GM19463 (cell line): ENCODE measurements around the gene CRACR2A.

ENCODE experiments used
- ATAC-seq: cut with Tn5 transposase; IDR thresholded peaks from one replicate; pipeline ENCODE4 v1.9.1; 2021; ENCODE audit warnings: mild to moderate bottlenecking, moderate library complexity; ENCODE audit not compliant: unreplicated experiment

CRACR2A gene

DNA sequence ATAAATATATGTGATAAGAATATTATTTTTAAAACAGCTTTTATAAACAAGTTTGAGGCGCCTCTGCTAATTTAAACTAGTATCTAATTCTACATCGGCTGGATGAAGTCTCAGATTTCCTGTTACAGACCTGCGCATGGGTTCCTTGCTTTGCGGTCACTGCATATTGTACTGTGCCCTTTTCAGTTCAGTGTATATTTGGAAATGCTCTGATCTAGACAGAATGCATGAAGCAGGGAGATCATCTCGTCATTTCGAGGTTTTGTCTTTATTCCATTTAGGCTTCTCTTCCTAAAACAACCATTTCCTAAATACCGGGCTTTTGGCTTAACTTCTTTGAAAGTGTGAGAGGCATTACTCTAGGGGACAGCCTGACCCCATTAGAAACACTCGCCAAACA lies 25.6 kb downstream of the CRACR2A start:
- no peak for ATAC-seq

DNA sequence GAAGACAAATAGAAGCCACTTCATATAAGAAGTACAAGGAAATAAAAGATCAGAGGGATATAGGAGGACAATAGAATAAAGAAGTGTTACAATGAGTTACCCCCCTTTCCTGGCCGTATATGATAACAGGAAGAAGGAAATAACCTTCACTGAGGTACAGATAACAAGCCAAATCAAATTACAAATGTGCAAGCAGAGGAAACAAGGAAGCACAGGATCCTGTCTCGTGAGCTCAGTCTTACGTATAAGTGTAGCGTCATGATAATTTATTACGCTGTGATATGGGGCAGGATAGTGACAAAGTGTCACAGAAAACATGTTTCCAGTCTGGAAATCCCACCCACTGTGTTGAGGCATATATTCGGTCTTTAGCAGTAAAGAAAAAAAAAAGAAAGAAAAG lies 26.5 kb downstream of the CRACR2A start:
- no peak for ATAC-seq

DNA sequence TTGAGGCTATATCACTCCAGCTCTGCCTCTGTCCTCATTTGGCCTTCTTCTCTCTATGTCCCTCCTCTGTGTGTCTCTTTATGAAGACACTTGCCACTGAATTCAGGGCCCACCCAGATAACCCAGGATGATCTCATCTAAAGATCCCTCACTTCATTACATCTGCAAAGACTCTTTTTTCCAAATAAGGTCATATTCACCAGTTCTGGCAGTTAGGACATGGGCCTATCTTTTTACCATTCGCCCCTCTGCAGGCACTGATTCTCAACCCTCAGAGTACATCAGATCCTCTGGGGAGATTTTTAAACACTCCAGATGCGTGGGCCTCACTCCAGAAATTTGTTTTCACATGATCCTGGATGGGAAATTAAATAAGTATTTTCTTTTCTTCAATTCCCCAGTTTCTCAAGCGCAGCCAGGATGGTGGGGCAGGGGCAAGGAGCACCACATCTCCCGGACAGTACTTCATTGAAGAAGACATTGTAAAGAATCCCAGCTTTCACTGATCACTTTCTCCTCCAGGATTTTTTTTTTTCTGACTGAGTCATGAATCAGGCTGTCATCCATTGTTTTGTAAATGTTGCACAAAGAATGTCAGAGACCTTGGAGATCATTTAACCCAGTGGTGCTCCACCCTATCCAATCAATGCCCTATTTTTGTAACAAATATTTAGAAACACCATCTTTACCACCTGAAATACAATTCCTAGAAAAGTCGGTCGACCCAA lies 27.4 kb downstream of the CRACR2A start:
- ATAC-seq: no peak

DNA sequence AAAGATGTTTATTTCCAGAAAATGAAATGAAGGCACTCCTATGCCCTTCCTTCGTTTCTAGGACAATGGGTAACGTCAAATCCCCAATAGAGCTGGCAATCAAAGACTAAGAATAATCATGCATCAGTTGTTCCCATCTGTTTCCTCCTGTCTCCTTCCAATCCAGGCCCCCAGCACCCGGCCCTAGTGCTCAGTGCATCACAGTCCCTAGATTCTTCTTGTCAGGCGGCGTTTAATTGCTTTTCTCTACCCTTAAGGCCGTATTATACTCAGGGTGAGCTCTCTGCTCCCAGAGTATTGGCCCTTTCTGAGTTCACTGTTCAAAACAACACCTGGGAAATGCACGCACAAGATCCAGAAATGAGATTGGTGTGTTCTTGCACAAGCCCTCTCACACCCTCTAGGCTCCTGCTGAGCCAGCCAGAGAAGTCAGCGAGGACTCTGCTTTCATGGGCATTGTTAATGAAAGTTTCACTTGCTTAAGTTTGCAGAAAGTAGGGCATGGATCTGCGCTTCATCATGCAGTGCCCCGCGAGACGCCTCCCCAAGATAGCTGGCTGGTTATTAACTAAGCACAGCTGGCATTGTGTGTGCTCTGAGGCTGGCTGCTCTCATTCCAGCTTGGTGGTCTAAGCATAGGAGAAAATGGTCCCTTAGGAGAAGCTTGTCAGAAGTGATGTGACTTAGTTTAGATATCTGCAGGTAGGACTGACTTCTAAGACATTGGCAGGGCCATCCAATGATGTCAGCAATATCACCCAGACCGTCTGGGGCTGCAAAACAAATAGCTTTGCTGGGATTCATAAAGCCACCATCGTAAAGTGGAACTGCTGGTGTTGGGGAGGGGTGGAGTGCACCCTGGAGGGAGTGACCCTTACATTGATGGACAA lies 28.7 kb downstream of the CRACR2A start:
- ATAC-seq: no peak

DNA sequence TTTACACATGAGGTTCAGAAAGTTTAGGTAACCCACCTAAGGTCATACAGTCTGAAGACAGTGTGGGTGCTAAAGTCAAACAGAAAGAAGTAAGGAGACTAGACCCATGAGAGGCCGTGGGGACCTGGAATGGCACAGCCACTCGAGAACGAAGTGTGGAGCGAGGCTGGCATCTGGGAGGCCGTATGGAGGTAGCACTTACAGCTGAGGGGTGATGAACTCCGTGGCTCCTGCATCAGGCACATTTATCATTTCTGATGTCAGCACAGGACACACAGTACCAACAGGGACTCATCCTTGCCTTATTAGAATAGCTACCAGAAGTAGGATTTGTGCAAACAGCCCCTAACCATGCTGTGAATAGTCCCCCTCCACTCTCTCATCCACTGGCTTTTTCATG lies 30.5 kb downstream of the CRACR2A start:
- ATAC-seq: no peak

DNA sequence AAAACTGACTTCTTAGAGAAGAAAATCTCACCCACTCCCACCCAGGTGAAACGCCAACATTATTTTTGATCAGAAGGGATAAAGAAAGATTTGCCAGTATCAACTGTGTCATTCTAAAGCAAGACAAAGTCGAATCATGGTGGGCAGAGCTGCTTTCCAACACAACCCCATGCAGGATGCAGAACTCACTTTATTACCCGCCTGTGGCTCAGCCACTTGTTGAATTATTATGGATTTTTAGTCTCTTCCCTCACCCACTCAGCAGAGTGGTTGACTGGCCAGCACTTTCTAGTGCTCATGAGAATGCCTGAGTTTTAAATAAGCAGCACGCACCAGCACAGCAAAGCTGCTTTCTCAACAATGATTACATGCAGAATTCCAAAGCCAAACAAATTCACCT lies 32.1 kb downstream of the CRACR2A start:
- ATAC-seq: no peak

DNA sequence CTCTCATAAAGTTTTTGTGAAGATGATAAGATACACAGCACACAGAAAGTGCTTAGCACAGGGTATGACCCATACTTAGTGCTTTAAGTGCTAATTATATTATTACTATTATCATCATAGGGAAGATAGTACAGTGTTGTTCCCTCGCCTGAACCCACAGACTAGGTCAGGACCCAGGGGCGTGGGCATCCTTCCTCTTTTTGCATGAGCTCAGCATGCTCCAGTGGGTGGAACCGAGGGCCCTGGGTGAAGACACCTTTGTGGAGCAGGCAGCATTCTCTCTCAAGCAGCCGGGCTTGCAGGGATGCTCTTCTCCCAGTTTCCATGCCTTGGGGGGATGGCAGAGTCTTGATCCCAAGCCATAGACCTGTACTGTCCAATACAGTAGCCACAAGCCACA lies 34.8 kb downstream of the CRACR2A start:
- no peak for ATAC-seq

DNA sequence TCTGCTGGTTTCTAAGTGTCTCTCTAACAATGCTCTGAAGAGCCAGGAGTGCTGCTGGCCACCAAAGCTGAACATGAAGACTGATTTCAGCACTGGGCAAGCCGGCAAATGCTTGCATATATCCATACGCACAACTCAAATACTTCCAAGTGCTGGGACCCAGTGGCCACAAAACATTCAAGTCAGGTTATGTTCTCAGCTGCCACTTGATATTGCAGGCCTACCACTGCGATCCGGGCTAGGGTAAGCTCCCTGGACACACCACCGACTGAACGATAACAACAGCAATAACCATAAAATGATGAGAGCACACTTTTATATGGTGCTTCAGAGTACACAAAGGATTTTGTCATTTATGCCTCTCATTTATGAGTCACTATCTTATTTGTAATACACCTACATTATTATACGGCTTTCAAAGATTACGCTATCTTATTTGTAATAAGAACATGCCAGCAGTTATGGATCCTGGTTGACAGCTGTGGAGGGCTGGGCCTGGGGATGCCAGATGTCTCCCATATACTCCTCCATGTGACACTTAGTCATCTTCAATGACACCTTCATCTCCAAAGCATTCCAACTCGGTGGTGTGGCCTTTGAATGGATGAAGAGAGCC lies 35.5 kb downstream of the CRACR2A start:
- ATAC-seq: no peak

DNA sequence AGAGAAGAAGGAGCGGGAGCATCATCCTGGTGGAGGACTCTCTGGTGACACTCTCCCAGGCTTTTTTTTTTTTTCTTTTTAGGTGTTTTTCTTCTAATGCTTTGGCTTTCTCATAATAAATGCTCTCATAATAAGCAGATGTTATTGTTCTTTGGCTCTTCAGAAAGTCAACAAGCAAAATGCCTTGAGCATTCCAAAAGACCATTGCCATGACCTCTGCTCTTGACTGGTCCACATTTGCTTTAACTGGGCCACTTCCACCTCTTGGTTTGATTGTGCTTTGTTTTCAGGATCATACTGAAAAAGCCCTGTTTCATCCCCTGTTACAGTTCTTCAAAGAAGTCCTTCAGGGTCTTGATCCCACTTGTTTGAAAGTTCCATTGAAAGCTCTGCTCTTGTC lies 36.9 kb downstream of the CRACR2A start:
- no peak for ATAC-seq

DNA sequence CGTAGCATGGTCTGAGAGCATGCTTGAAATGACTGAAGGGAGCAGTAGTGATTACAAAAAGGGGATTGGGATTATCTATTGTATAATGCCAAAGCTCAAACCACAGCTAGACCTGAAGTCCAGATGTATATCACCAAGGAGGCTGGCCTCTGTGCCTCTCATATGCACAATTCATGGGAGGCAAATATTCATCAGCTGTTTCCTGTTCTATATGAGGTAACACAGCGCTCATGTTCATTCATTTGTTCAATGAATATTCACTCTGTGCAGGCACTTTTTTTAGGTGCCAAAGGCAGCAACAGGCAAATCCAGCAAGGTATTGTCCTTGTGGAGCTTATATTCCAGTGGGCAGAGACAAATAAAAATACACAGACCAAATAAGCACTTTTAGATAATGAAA lies 39.0 kb downstream of the CRACR2A start:
- no peak for ATAC-seq

DNA sequence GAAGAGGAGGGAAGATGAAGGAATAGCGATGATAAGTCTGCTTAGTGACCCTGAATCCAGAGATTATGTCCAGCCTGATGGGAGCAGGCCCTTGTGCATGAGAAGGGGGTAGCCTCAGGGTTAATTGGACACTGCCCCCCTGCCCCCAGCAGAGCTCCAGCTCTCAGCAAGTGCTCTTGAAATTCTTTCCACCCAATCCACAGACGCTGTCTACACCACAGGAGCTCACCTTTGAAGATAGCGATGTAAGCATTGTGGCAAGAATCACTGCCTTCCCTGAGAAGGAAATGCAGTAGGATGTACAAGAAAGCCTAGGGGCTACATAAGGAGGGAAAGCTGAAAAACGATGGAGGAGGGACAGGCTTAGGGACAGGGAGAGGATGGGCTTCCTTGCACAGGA lies 39.4 kb downstream of the CRACR2A start:
- ATAC-seq: no peak

DNA sequence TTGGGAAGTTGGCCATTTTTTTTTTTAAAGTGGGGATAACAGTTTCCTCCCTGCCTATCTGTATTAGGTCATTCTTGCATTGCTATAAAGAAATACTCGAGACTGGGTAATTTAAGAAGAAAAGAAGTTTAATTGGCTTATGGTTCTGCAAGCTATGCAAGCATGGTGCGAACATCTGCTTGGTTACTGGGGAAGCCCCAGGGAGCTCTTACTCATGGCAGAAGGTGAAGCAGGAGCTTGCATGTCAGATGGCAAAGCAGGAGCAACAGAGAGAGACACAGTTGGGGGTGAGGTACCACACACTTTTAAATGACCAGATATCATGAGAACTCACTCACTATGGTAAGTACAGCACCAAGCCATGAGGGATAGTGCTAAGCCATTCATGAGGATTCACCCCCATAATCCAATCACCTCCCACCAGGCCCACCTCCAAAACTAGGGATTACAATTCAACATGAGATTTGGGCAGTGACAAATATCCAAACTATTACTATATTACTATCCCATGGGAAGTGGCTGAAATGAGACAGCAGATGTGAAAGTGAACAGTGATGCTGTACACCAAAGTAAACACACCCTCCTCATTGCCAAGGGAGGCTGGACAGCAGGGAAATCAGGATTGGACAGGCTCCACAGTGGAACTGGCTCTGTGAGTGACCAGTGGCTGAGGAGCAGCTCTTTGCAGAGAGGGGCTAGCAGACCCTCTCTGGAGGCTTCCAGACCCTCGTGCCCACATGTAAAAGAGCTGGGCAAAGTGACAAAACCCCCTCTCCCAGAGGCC lies 40.5 kb downstream of the CRACR2A start:
- no peak for ATAC-seq

DNA sequence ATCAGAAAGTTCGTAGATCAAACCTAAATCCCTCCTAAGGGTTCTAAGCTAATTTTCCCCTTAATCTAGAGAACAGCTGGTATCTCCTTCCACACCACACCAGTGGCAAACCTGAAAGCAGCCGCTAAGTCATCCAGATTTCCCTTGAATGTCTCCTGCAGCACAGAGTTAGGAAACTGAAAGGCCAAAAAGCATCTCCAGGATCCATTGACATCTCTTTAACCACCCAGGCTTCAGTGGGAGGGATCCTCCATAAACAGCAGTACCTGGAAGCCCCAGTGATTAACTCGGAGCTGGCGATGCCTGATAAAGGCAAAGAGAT lies 47.6 kb downstream of the CRACR2A start:
- no peak for ATAC-seq

DNA sequence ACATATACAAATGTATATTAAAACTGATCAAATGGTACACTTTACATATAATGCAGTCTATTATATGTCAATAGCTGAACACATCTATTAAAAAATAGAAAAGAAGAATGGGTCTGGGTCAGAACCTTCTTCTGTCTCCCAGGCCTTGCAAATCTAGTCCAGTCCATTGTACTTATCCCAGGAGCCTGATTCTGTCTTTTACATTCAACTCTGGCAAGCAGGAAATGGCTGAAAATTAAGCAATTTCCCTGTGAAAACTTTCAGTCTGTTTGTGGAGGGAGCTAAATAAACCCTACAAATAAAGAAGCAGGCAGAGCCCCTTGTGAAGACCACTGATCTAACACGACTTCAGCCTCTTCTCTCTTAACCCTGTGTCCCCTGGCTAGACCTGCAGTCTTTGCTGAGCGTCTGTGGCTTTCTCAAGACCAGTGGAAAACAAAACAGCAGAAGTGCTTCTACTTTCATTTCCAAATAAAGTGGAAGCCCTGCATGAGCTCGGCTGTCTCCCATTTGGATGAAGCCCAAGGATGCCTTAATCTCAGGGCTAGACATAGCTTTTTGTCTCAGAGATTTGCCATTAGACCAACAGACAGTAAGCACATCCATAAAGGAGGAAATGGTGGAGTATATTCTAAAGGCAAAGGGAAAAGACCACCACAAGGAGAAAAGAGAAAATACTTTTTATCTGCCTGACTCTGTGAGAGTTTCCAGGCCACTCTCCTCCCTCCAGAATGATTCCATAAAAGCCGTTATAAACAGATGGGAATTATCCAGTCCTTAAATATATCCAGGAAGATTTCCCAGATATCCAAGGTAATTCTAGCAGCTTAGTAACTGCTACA lies 48.2 kb downstream of the CRACR2A start:
- ATAC-seq: no peak

DNA sequence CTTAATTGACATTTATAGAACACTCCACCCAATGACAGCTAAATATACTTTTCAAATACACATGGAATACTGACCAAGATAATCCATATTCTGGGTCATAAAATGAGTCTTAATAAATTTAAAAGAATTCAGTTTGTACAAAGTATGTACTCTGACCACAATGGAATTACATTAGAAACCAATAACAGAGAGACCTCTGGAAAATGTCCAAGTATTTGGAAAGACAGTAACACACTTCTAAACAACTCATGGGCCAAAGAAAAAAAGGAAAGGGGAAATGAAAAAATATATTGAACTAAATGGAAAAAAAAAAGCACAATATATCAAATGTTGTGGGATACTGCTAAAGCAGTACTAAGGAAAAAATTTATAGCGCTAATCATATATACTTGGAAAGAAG lies 52.0 kb downstream of the CRACR2A start:
- ATAC-seq: no peak

DNA sequence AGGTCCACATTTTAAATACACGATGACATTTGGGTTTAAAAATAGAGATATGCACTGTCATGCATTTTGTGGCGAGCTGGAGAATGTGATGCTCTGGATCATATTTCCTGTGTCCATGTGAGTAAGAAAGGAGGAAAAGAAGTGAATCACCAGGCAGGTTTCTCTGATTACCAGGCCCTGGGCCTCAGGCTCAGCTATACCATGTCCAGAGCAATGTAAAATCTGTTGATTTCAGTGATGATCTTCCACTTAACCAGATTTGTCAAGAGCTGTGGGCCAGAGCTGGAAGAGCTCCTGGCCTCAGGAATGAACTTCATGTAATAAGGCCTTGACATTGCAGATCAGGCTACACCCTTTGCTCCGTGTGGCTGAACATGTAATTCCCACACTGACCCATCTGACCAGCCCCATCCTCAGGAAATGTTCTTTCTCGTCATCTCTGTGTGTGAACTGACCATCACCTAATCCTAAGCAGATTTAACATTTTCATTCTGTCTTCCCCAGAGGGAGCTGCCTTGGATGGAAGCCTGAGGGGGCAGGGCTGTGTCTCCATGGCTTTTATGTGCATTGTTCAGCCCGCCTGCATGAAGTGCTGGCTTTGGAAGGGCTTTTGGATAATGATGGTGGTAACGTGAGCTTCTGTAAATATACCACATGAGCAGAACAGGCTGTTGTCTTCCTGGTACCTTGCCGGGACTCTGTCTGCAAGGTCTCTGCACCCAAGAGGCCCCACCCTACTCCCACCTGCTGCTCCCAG lies 54.5 kb downstream of the CRACR2A start:
- ATAC-seq: no peak

DNA sequence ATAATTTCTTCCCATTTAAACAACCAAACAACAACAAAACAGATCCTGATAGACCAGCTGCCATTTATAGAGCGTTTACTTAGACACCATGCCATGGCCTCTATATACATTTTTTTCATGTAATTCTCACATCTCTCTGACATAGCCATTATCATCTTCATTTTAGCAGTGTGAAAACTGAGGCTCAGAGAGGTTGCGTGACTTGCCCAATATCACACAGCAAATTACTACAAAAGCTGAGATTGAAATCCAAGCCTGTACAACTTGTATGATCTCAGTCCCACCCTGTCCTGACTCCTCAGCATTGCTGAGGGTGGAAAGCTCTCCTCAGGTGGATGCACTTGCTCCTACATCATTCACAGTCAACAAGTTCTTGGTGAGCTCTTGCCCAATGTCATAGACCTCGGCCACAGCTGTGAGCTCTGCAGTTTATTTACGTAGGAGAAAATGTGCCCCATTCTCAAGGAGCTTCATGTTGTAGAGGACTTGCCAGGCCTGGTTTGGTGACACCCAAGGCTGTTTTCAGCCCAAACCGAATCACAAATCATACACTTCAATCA lies 55.5 kb downstream of the CRACR2A start:
- no peak for ATAC-seq

DNA sequence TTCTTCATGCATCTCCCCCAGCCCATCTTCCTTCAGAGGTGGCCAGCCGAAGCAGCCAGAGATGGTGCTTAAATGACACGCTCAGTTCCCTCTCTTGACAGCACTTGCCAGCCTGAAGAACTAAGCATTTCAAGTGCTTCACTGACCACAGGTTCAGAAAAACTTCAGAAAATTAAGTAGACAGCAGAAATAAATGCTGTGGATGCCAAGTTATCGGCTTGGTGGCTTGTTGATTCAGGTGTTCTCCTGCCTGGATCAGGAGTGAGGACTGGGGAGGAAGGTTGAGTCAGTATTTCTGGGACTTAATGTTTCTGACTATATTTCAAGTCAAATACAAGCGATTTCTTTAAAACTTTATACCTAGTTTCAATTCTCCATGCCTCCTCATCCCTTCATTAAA lies 58.2 kb downstream of the CRACR2A start:
- ATAC-seq: no peak

DNA sequence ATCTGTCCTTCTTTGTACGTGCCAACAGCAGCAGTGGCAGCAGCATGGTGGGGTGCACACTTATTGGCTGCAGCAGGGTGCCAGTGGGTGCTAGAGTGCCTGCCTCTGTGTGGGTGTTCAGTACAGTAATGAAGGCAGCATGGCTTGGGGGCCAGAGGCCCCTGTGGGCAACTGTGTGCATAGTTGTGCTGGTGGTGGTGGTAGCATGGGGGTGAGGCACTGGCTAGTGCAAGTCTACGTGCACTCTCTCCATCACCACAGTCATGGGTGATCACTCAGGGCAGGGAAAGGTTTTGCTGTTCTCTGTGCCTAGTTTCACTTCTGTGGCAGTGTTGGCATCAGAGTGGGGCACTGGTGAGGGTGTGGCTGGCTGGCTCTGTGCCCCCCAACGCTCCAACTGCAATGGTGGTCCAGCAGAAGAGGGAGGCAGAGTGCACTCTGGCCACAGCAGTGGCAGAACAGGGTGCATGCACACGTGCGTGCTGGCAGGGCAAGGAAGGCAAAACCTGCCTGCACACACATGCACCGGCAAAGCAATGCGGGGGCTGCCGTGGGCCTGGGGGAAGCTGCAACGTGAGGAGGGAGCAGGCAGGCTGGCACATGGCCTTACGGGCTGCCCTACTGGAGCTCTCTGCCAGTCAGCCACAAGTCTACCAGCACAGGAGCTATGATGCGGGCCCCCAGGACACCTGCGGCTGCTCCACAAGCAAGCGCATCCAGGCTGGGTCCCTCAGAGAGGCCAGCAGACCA lies 60.1 kb downstream of the CRACR2A start:
- no peak for ATAC-seq
